Measurements from ENCODE around the gene PPP1R14B.
A peak's percentile ranks its signal among the peaks of the same experiment; 100 is the strongest.
"Not testable (repeated sequence)": the region's sequence is repeated elsewhere in the genome, so short reads cannot be mapped to it uniquely, and the experiment has no call there.

PPP1R14B gene

DNA sequence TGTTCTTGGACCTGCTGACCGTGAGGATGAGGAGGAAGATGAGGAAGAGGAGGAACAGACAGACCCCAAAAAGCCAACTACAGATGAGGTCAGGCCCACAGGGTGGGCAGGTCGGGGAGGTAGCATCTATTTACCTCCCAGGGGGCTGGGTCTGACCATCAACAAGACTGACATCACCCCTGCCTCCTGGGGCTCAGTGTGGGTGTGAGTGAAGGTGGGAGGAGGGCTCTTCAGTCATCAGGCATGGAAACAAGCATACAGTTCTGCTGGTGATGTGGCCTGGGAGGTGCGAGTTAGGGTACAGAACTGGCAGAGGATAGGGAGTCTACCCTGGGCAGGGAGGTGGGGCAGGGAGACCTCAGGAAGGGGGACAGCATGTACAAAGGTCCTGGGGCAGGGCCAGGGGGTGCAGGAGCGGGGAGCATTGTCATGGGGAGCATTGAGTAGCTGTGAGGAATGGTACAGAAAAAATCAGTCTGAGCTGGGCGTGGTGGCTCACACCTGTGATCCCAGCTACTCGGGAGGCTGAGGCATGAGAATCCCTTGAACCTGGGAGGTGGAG, 13.5 kb upstream of the PPP1R14B start:
- DNase-seq = no peak

DNA sequence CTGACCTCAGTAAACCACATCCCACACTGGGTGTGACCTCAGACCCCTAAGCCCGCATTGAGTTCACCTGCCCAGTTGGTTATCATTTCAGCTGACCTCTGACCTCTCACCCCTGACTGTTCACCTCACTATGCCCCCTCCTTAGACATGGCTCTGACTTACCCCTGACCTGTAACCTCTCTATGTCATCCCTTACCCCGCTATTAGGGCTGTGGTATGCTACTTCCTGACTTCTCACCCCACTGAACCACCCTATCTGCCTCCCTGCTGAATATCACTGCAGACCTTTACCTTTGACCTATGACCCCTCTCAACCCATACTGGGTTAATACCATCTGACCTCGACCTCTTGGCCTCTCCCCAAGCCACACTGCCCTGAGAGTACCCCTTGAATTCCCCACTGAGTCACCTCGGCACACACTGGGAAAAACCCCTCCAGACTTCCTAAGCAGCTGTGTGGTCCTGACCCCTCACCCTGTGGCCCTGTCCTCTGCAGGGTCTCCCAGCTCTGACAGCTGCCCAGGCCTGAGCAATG, 12.9 kb upstream of the PPP1R14B start:
- no peak for DNase-seq

- no peak for DNase-seq
Observed at GRCh38 chr11:64258946-64259532, 12.3 kb upstream of the PPP1R14B start.

GRCh38 chr11:64258356-64258755, 11.6 kb upstream of the PPP1R14B start:
- no peak for DNase-seq

DNA sequence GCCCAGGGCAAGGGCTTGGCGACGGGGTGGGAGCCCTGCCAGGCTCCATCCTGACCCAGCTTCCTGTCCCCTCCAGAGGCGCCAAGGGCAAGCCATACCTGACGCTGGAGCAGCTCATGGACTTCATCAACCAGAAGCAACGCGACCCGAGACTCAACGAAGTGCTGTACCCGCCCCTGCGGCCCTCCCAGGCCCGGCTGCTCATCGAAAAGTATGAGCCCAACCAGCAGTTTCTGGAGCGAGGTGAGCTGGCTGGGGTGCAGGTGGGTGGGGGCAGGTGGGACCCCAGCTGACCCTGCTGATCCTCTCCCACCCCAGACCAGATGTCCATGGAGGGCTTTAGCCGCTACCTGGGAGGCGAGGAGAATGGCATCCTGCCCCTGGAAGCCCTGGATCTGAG, 9.6 kb upstream of the PPP1R14B start:
- no peak for DNase-seq

DNA sequence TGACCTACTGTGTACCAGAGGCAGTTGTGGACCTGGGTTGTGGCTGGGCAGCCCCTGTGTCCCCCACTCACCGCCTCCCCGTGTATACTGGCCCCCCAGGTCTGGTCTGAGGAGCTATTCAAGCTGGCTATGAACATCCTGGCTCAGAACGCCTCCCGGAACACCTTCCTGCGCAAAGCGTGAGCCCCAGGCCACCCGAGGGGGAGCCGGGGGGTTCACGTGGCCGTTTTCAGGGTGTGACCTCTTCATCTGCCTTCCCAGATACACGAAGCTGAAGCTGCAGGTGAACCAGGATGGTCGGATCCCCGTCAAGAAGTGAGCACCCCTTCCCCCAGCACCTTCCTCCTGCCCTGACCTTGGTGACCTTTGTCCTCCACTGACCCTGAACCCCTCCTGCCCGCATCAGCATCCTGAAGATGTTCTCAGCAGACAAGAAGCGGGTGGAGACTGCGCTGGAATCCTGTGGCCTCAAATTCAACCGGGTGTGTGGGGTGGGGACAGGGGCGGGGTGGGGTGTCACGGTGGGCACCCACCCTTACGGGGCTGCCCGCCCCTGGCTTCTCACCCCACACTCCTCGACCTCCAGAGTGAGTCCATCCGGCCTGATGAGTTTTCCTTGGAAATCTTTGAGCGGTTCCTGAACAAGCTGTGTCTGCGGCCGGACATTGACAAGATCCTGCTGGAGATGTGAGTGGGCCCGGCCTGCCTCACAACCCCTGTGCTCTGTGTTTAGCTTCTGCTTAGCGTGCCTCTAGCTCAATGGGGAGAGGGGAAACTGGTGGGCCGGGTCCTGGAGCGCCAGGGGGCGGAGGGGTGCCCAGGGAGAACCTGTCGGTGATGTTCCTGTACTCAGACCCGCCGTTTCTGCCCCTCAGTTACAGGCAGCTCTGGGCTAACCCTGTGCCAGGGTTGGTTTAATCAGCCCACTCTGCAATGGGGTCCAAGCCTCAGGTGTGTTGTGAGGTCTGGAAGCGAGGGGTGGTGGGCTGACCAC, 8.7 kb upstream of the PPP1R14B start:
- no peak for DNase-seq

- no peak for DNase-seq
Observed at GRCh38 chr11:64254326-64254725, 7.6 kb upstream of the PPP1R14B start.

- DNase-seq = no peak
Observed at GRCh38 chr11:64253481-64253880, 6.7 kb upstream of the PPP1R14B start.

GRCh38 chr11:64253043-64253442, 6.3 kb upstream of the PPP1R14B start:
- no peak for DNase-seq

DNA sequence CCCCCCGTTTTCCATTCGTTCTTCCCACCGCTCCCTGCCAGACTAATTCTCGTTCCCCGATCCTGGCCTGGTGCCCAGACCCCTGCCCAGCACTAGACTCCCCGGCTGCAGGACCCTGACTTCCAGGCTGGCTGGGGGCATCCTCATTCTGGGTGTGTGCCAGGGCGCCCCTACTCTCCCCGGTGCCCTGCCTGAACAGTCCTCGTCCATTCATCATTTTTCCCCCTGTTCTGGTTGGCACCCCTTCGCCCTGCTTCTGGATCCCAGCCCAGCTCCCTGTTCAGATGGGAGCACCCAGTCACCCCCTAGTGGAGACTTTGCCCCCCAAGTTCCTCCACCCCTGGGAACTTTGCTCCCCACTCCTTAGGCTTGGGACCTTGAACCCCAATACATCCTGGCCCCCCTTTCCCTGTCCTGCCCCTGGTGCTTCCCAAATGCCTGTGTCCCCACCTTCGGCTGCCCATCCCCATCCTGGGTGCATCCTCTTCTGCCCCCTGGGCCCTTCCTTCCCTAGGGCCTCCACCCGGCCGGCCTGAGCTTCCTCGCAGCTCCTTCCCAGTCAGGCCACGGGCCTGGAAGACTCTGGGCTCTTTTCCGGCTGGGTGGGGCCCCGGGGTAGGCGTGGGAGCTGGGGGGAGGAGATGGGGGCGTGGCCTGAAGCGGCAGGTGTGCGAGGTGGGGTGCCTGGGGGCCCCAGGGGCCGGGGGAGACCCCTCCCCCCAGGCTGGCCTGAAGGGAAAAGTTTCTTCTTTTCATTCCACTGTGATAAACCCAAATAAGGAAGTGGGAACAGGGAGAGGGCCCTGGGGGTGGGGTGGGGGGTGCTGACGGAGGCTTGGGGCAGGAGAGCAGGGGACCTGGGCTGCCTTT, 5.5 kb upstream of the PPP1R14B start:
- DNase-seq = no peak

DNA sequence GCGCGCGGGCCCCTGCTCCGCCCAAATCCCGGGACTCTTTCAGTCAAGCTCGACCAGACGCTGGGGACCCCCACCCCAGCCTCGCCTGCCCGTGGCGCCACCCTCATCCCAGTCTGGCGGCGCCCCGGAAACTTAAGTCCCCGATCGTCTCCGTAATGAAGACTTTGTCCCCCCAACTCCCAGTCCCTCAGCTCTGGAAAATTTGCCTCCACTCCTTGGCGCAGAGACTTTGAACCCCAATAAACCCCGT, 4.9 kb upstream of the PPP1R14B start:
- no peak for DNase-seq

DNA sequence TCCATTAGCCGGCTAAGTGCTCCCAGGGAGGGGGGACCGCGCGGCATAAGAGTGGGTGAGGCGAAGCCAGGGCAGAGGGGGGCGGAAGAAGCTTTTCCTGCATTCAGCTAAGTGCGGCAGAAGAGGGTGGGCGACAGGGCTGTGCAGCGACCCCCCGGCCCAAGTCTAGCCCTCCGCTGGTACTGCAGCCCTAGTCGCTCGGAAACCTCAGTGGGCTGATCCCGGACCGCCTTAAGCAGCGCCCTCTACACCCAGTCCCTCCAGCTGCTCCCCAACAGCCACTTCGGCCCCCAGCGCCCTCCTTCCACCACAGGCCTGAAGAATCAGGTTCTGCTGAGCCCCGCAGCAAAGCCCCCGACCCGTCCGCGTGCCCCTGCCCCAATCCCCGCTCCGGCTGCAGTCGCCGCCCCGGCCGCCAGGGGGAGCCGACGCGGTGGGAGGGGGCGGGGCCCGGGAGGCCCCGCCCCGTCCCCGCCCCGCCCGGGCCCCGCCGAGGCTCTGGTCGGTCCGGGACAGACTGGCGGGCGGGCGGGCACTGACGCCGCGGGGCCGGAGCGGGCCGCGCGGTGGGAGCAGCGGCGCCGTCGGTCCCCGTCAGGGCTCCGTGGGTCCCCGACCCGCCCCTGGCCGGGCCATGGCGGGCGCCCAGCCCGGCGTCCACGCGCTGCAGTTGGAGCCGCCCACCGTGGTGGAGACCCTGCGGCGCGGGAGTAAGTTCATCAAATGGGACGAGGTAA, 4.4 kb upstream of the PPP1R14B start, which contains the start of gene PLCB3:
TSS of gene PLCB3 (plus strand) at position 515 of the 737 bp plus-strand sequence. CDS start at position 635, 120 bp downstream.
- peak; percentile 72 for DNase-seq

GRCh38 chr11:64250415-64251015, 3.8 kb upstream of the PPP1R14B start:
- no peak for DNase-seq

GRCh38 chr11:64249563-64250414, 3.0 kb upstream of the PPP1R14B start:
- DNase-seq = no peak

DNA sequence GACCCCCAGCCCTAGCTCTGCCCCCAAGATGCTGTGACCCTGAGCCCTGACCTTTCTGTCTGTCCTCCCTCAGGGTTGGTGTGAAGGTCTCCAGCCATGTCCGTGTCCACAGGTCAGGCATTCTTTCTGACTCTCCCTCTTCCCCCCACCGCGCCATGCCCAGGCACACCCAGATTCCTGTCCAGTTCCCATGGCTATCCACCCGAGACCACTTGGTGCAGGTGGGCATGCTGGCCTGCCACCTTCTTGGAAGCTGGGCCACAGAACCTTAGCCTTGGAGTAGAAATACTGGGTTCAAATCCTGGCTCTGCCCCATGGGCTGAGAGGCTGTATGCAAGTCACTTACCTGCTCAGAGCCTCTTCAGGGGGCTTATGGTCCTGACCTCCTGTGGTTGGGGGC, 2.3 kb upstream of the PPP1R14B start:
- DNase-seq = no peak

DNA sequence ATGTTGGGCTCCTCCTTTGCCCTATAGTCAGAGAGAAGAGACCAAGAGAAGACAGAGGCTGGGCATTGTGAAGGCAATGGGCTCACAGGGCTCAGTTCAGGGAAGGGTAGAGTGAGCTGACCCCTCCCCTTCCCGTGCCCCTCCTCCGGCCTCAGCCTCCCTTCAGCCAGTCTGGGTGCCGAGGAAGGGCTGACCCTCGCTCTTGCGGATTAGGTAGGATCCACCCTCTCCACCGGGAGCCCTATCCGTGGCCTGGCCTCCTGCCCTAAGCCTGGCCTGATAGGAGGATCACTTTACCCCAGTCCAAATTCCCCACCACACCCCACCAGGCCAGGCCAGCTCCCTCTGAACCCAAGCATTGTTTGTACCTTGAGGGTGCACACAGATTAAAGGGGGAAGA, 1.8 kb upstream of the PPP1R14B start:
- DNase-seq = no peak

DNA sequence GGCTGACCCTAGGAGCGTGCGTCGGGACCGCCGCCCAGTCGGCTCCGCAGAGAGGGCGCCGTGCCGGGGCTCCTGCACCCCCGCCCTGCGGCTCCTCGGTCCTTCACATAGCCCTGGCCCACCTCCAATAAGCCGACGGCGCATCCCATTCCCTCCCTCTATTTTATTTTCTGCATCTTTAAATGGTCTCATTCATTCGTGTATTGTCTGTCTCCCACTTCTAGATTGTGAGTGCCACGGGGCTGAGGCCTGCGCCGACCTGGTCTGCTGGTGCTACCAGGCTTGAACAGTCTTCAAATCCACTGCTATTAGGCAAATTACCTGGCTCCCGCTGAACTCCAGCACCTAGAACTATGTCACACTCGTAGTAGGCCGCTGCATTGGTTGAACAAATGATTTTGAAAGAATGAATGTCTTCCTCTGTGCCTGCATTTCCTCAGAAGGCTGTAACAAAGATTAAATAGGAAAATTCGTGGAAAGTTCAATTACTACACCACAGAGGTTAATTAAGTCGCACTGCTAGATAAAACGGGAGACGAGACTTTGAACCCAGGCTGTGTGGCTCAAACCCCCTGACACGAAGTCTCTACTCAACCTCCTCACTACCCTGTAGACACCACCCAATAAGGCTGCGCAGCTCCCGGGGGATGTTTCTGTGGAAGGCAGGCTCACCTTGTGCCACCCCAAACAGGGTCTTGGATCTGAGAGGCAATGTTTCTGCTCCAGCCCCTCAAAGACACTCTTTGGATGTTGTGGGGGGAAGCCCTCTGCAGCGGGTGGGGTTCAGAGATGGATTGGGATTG, 1.2 kb upstream of the PPP1R14B start:
- DNase-seq = no peak

DNA sequence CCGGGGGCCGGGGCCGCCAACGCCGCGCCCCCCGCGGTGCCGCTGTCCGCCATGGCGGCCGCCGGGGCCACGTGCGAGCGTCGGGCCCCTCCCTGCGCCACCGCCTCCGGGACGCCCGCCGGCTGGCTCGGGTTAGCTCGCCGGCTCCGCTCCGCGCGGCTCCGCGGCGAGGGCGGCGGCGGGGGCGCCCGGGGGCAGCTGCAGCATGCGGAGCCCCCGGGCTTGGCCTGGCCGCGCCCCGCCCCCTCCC, 197 bp downstream of the PPP1R14B start:
- not testable (repeated sequence) for DNase-seq

GRCh38 chr11:64245797-64246620, 734 bp downstream of the PPP1R14B start:
- DNase-seq = peak; percentile 63

All from CD4-positive, alpha-beta T cell treated with Interleukin-10 for 1 hour (primary cell).